GM23338 (cell line): ENCODE results near the gene NSD1. TPM values are rescaled to one million over a fixed set of nuclear protein-coding genes. Genes with fewer than 3 reads are reported as not detected.

Experiments used
- ATAC-seq: fragments of 200-7000 bp; cut with Tn5 transposase; 3 replicates; pipeline ENCODE4 v1.9.1; 2020
- DNase-seq: peaks from one replicate; pipeline ENCODE4 v3.0.0-alpha.2; 2015; ENCODE audit warnings: low spot score
- H2AFZ ChIP-seq: fragments of 200-600 bp; sonication (generic); 2 replicates; pipeline ENCODE4 v1.8.0; 2016; ENCODE audit warnings: antibody characterized with exemption, mild to moderate bottlenecking, moderate library complexity
- H3F3A ChIP-seq: fragments of 200-600 bp; sonication (generic); replicated peaks from 2 replicates; pipeline ENCODE4 v1.8.0; 2017; ENCODE audit warnings: antibody characterized with exemption, mixed run types, low read depth
- H3K27ac ChIP-seq: fragments of 200-600 bp; sonication (generic); 2 replicates; pipeline ENCODE4 v1.6.1; 2016; ENCODE audit warnings: low read depth
- H3K27me3 ChIP-seq: fragments of 200-600 bp; sonication (generic); 2 replicates; pipeline ENCODE4 v1.8.0; 2016; ENCODE audit warnings: mild to moderate bottlenecking, mixed run types, moderate library complexity; ENCODE audit not compliant: insufficient read depth
- H3K36me3 ChIP-seq: fragments of 200-600 bp; sonication (generic); 2 replicates; pipeline ENCODE4 v1.8.0; 2016; ENCODE audit warnings: mild to moderate bottlenecking; ENCODE audit not compliant: insufficient read depth
- H3K4me1 ChIP-seq: fragments of 200-600 bp; sonication (generic); 2 replicates; pipeline ENCODE4 v1.8.0; 2016; ENCODE audit warnings: mild to moderate bottlenecking, moderate library complexity; ENCODE audit not compliant: insufficient read depth
- H3K4me2 ChIP-seq: fragments of 200-600 bp; sonication (generic); 2 replicates; pipeline ENCODE4 v1.7.1; 2017; ENCODE audit warnings: mixed run types
- H3K4me3 ChIP-seq: fragments of 200-600 bp; sonication (generic); 2 replicates; pipeline ENCODE4 v1.6.1; 2016; ENCODE audit warnings: mixed run types
- H3K79me2 ChIP-seq: fragments of 200-600 bp; sonication (generic); replicated peaks from 2 replicates; pipeline ENCODE4 v1.8.0; 2017; ENCODE audit warnings: mild to moderate bottlenecking; ENCODE audit not compliant: insufficient read depth
- H3K9me2 ChIP-seq: fragments of 200-600 bp; sonication (generic); 2 replicates; pipeline ENCODE4 v1.8.0; 2017; ENCODE audit not compliant: insufficient read depth
- H4K20me1 ChIP-seq: fragments of 200-600 bp; sonication (generic); replicated peaks from 2 replicates; pipeline ENCODE4 v1.8.0; 2017; ENCODE audit warnings: mild to moderate bottlenecking; ENCODE audit not compliant: insufficient read depth
- H3K27ac Mint-ChIP-seq: 2 replicates; pipeline ENCODE4 v1.8.0; 2020; ENCODE audit warnings: inconsistent platforms, mild to moderate bottlenecking, moderate library complexity, mixed read lengths
- H3K27me3 Mint-ChIP-seq: 3 replicates; pipeline ENCODE4 v1.8.0; 2022; ENCODE audit warnings: low read depth, mild to moderate bottlenecking, moderate library complexity, mixed read lengths, inconsistent platforms; ENCODE audit not compliant: insufficient read depth, poor library complexity
- H3K36me3 Mint-ChIP-seq: 3 replicates; pipeline ENCODE4 v1.8.0; 2021; ENCODE audit warnings: low read depth, mild to moderate bottlenecking, inconsistent platforms, moderate library complexity, mixed read lengths
- H3K4me1 Mint-ChIP-seq: 3 replicates; pipeline ENCODE4 v1.8.0; 2020; ENCODE audit warnings: mild to moderate bottlenecking, inconsistent platforms, mixed read lengths
- H3K4me3 Mint-ChIP-seq: 3 replicates; pipeline ENCODE4 v1.8.0; 2021; ENCODE audit warnings: moderate library complexity, mild to moderate bottlenecking, inconsistent platforms, mixed read lengths
- H3K9me3 Mint-ChIP-seq: 3 replicates; pipeline ENCODE4 v1.8.0; 2020; ENCODE audit warnings: moderate library complexity, mild to moderate bottlenecking, inconsistent platforms, mixed read lengths
- CREB1 ChIP-seq: fragments of 250-450 bp; sonication (Bioruptor Pico); IDR thresholded peaks from 2 replicates; pipeline ENCODE4 v1.5.0; 2020; ENCODE audit warnings: low read depth, mild to moderate bottlenecking, moderate library complexity
- EZH2 ChIP-seq: fragments of 200-600 bp; sonication (generic); IDR thresholded peaks from one replicate; pipeline ENCODE4 v1.8.0; 2017; ENCODE audit warnings: antibody characterized with exemption, mild to moderate bottlenecking, low read depth; ENCODE audit not compliant: unreplicated experiment
- EZH2phosphoT487 ChIP-seq: fragments of 200-600 bp; sonication (generic); IDR thresholded peaks from one replicate; pipeline ENCODE4 v1.8.1; 2018; ENCODE audit warnings: antibody characterized with exemption; ENCODE audit not compliant: unreplicated experiment
- JUNB ChIP-seq: IDR thresholded peaks from one replicate; pipeline ENCODE4 v1.6.1; 2016; ENCODE audit warnings: antibody characterized with exemption; ENCODE audit not compliant: unreplicated experiment
- NANOG ChIP-seq: IDR thresholded peaks from 2 replicates; pipeline ENCODE4 v1.6.1; 2016; ENCODE audit warnings: antibody characterized with exemption, borderline replicate concordance
- POLR2AphosphoS5 ChIP-seq: IDR thresholded peaks from 2 replicates; pipeline ENCODE4 v1.6.1; 2016; ENCODE audit warnings: antibody characterized with exemption, low read depth
- STAT1 ChIP-seq: IDR thresholded peaks from one replicate; pipeline ENCODE4 v1.6.1; 2016; ENCODE audit warnings: antibody characterized with exemption; ENCODE audit not compliant: unreplicated experiment
- ZNF114 ChIP-seq: fragments of 250-450 bp; sonication (Bioruptor Pico); IDR thresholded peaks from 2 replicates; pipeline ENCODE4 v1.5.0; 2020; ENCODE audit warnings: mild to moderate bottlenecking, moderate library complexity
- ZNF331 ChIP-seq: fragments of 250-450 bp; sonication (Bioruptor Pico); IDR thresholded peaks from 2 replicates; pipeline ENCODE4 v1.5.0; 2020; ENCODE audit warnings: low read depth, mild to moderate bottlenecking, moderate library complexity
- polyA plus RNA-seq: library from polyadenylated mRNA; unstranded; fragments of >200 nt; fragmentation: Nextera tagmentation; extraction: Ambion mirVana; gene quantifications from 2 replicates; pipeline ENCODE4 v1.2.1, GENCODE V29; 2016
- total RNA-seq: library from RNA; depleted of rRNA; stranded (reverse); fragments of >200 nt; shearing (Covaris generic); gene quantifications from 2 replicates; pipeline ENCODE4 v1.2.3, GENCODE V29; 2014
- TF ChIP-seq, protein P1 (sequence below): IDR thresholded peaks from one replicate; pipeline ENCODE4 v1.6.1; 2018; ENCODE audit warnings: antibody characterized with exemption; ENCODE audit not compliant: unreplicated experiment
- TF ChIP-seq, protein P2 (sequence below): IDR thresholded peaks from 2 replicates; pipeline ENCODE4 v1.6.1; 2016; ENCODE audit warnings: antibody characterized with exemption
- TF ChIP-seq, protein P3 (sequence below): fragments of 250-450 bp; sonication (Bioruptor Pico); IDR thresholded peaks from 2 replicates; pipeline ENCODE4 v1.5.0; 2020; ENCODE audit warnings: mild to moderate bottlenecking, moderate library complexity
- TF ChIP-seq, protein P4 (sequence below), 2 experiments: fragments of 200-600 bp in 1 of 2; sonication (generic) in 1 of 2; conservative IDR thresholded peaks; 2 replicates each; pipeline versions ENCODE4 v1.5.1 to v1.6.1; 2016 to 2017; ENCODE audit warnings: antibody characterized with exemption in 2 of 2, low read depth in 2 of 2, mild to moderate bottlenecking in 2 of 2, moderate library complexity in 1 of 2

Gene NSD1
- total and polyA plus RNA-seq, 2 experiments from 2014 or later = 96.4 to 106 TPM

DNA sequence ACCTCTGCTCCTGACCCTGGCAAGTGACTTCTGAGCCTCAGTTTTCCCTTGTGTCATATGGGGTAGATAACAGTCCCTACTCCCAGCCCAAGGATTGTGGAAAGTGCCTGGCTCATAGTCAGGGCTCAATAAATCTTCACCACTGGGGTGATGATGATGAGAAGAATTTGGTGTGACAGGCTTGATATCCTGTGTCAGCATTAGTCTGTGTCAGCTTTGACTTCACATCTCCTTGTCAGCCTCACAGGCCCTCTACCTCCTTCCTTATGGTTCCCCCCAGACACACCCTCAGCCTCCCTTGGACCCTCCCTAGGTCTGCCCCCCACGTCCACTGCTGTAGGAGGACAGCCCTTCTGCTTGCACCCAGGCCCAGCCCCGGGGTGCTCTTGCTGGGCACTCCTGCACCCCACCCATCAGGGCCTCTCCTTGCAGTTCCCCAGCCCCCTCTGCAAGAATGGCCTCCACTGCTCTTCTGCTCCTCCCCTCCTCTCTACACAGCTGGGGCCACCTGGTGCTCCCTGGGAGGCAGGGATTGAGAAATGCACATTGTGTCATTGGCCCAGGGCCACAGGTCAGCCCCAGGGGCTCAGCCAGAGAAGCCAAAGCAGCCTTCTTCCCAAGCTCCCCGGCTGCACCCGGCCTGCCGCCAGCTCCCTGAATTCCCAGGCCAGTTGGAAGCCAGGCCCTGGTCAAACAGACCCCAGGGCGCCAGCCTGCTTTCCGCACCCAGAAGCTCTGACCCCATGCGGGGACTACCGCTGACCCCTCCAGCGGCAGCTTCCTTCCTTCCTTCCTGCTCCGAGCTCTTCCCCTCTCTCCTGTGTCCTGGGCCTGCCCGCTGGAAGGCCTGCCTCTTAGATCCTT, 39.1 kb upstream of the NSD1 start:
- Histone ChIP-seq H3K4me2 (no peak overlapping the region), H3K27me3 (no peaks in the 10 kb centered on the region), H4K20me1 (peaks cover 5% of the 10 kb centered on the region; the same call in 1 of the 2 replicates), H3K4me3 (no peak overlapping the region), H3K27ac (0 out of 2 replicates have a peak overlapping the region, but pooled peaks have one; percentile 14), H3K36me3 (peaks cover 5% of the 10 kb centered on the region), H3K9me2 (no peaks in the 10 kb centered on the region), H3K4me1 (peaks cover 9% of the 10 kb centered on the region), H3K79me2 (no peaks in the 10 kb centered on the region; the same call in 1 of the 2 replicates), H3F3A (0 out of 2 replicates have a peak, but pooled peaks cover 8% of the 10 kb centered on the region), H2AFZ (no peak overlapping the region)
- DNase-seq (no peak), ATAC-seq (no peak)
- Mint-ChIP-seq H3K9me3 (no peaks in the 10 kb centered on the region; the same call in 2 of the 3 replicates), H3K27ac (no peak overlapping the region), H3K4me1 (peaks cover 13% of the 10 kb centered on the region), H3K27me3 (peaks cover 13% of the 10 kb centered on the region), H3K36me3 (peaks cover 32% of the 10 kb centered on the region), H3K4me3 (no peak overlapping the region)
- TF ChIP-seq POLR2AphosphoS5 = no peak
- TF ChIP-seq, protein P1, sequence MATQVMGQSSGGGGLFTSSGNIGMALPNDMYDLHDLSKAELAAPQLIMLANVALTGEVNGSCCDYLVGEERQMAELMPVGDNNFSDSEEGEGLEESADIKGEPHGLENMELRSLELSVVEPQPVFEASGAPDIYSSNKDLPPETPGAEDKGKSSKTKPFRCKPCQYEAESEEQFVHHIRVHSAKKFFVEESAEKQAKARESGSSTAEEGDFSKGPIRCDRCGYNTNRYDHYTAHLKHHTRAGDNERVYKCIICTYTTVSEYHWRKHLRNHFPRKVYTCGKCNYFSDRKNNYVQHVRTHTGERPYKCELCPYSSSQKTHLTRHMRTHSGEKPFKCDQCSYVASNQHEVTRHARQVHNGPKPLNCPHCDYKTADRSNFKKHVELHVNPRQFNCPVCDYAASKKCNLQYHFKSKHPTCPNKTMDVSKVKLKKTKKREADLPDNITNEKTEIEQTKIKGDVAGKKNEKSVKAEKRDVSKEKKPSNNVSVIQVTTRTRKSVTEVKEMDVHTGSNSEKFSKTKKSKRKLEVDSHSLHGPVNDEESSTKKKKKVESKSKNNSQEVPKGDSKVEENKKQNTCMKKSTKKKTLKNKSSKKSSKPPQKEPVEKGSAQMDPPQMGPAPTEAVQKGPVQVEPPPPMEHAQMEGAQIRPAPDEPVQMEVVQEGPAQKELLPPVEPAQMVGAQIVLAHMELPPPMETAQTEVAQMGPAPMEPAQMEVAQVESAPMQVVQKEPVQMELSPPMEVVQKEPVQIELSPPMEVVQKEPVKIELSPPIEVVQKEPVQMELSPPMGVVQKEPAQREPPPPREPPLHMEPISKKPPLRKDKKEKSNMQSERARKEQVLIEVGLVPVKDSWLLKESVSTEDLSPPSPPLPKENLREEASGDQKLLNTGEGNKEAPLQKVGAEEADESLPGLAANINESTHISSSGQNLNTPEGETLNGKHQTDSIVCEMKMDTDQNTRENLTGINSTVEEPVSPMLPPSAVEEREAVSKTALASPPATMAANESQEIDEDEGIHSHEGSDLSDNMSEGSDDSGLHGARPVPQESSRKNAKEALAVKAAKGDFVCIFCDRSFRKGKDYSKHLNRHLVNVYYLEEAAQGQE = no peak
- TF ChIP-seq NANOG = no peak
- TF ChIP-seq STAT1 = no peak
- no peak for TF ChIP-seq EZH2
- TF ChIP-seq, protein P2, sequence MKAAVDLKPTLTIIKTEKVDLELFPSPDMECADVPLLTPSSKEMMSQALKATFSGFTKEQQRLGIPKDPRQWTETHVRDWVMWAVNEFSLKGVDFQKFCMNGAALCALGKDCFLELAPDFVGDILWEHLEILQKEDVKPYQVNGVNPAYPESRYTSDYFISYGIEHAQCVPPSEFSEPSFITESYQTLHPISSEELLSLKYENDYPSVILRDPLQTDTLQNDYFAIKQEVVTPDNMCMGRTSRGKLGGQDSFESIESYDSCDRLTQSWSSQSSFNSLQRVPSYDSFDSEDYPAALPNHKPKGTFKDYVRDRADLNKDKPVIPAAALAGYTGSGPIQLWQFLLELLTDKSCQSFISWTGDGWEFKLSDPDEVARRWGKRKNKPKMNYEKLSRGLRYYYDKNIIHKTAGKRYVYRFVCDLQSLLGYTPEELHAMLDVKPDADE = no peak
- TF ChIP-seq ZNF114 (CRISPR knock-in tag) = no peak
- TF ChIP-seq, protein P3, sequence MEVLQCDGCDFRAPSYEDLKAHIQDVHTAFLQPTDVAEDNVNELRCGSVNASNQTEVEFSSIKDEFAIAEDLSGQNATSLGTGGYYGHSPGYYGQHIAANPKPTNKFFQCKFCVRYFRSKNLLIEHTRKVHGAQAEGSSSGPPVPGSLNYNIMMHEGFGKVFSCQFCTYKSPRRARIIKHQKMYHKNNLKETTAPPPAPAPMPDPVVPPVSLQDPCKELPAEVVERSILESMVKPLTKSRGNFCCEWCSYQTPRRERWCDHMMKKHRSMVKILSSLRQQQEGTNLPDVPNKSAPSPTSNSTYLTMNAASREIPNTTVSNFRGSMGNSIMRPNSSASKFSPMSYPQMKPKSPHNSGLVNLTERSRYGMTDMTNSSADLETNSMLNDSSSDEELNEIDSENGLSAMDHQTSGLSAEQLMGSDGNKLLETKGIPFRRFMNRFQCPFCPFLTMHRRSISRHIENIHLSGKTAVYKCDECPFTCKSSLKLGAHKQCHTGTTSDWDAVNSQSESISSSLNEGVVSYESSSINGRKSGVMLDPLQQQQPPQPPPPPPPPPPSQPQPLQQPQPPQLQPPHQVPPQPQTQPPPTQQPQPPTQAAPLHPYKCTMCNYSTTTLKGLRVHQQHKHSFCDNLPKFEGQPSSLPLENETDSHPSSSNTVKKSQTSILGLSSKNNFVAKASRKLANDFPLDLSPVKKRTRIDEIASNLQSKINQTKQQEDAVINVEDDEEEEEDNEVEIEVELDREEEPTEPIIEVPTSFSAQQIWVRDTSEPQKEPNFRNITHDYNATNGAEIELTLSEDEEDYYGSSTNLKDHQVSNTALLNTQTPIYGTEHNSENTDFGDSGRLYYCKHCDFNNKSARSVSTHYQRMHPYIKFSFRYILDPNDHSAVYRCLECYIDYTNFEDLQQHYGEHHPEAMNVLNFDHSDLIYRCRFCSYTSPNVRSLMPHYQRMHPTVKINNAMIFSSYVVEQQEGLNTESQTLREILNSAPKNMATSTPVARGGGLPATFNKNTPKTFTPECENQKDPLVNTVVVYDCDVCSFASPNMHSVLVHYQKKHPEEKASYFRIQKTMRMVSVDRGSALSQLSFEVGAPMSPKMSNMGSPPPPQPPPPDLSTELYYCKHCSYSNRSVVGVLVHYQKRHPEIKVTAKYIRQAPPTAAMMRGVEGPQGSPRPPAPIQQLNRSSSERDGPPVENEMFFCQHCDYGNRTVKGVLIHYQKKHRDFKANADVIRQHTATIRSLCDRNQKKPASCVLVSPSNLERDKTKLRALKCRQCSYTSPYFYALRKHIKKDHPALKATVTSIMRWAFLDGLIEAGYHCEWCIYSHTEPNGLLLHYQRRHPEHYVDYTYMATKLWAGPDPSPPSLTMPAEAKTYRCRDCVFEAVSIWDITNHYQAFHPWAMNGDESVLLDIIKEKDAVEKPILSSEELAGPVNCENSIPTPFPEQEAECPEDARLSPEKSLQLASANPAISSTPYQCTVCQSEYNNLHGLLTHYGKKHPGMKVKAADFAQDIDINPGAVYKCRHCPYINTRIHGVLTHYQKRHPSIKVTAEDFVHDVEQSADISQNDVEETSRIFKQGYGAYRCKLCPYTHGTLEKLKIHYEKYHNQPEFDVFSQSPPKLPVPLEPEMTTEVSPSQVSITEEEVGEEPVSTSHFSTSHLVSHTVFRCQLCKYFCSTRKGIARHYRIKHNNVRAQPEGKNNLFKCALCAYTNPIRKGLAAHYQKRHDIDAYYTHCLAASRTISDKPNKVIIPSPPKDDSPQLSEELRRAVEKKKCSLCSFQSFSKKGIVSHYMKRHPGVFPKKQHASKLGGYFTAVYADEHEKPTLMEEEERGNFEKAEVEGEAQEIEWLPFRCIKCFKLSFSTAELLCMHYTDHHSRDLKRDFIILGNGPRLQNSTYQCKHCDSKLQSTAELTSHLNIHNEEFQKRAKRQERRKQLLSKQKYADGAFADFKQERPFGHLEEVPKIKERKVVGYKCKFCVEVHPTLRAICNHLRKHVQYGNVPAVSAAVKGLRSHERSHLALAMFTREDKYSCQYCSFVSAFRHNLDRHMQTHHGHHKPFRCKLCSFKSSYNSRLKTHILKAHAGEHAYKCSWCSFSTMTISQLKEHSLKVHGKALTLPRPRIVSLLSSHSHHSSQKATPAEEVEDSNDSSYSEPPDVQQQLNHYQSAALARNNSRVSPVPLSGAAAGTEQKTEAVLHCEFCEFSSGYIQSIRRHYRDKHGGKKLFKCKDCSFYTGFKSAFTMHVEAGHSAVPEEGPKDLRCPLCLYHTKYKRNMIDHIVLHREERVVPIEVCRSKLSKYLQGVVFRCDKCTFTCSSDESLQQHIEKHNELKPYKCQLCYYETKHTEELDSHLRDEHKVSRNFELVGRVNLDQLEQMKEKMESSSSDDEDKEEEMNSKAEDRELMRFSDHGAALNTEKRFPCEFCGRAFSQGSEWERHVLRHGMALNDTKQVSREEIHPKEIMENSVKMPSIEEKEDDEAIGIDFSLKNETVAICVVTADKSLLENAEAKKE (CRISPR knock-in tag) = no peak
- no peak for TF ChIP-seq JUNB
- TF ChIP-seq EZH2phosphoT487 = no peak
- TF ChIP-seq CREB1 (CRISPR knock-in tag) = no peak
- TF ChIP-seq, protein P4, sequence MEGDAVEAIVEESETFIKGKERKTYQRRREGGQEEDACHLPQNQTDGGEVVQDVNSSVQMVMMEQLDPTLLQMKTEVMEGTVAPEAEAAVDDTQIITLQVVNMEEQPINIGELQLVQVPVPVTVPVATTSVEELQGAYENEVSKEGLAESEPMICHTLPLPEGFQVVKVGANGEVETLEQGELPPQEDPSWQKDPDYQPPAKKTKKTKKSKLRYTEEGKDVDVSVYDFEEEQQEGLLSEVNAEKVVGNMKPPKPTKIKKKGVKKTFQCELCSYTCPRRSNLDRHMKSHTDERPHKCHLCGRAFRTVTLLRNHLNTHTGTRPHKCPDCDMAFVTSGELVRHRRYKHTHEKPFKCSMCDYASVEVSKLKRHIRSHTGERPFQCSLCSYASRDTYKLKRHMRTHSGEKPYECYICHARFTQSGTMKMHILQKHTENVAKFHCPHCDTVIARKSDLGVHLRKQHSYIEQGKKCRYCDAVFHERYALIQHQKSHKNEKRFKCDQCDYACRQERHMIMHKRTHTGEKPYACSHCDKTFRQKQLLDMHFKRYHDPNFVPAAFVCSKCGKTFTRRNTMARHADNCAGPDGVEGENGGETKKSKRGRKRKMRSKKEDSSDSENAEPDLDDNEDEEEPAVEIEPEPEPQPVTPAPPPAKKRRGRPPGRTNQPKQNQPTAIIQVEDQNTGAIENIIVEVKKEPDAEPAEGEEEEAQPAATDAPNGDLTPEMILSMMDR (conservative IDR thresholded peaks at IDR 0.05; ENCODE audit: low read depth in 2 of 2) = no peak
- no peak for TF ChIP-seq ZNF331 (CRISPR knock-in tag)
